NCI-H510A (cell line): Measurements from ENCODE around the gene GRPEL2.

Source experiments
- DNase-seq: peaks from one replicate; lab custom pipeline; 2025; lab: John Stamatoyannopoulos, UW

The GRPEL2 gene

GRCh38 chr5:149345147-149345891 is at the start of gene GRPEL2:
Gene GRPEL2 (plus strand): TSS chr5:149345499. CDS start chr5:149345540, 41 bp downstream.
- peak; percentile 96 for DNase-seq

GRCh38 chr5:149297340-149298025 is 47.8 kb upstream of the GRPEL2 start:
- DNase-seq: no peak

GRCh38 chr5:149298163-149298562 is 47.1 kb upstream of the GRPEL2 start:
- no peak for DNase-seq

GRCh38 chr5:149298842-149299404 is 46.4 kb upstream of the GRPEL2 start:
- DNase-seq: no peak

- no peak for DNase-seq
Observed at GRCh38 chr5:149299451-149300054, 45.7 kb upstream of the GRPEL2 start.

- DNase-seq: no peak
Observed at GRCh38 chr5:149300441-149300840, 44.9 kb upstream of the GRPEL2 start.

- no peak for DNase-seq
Observed at GRCh38 chr5:149301049-149301743, 44.1 kb upstream of the GRPEL2 start.

- DNase-seq: no peak
Observed at GRCh38 chr5:149301744-149302380, 43.4 kb upstream of the GRPEL2 start.

- DNase-seq: no peak
Observed at GRCh38 chr5:149302641-149303040, 42.7 kb upstream of the GRPEL2 start.

GRCh38 chr5:149303210-149303609 is 42.1 kb upstream of the GRPEL2 start:
- no peak for DNase-seq

GRCh38 chr5:149304195-149305078 is 40.9 kb upstream of the GRPEL2 start:
- no peak for DNase-seq

GRCh38 chr5:149309354-149309753 is 35.9 kb upstream of the GRPEL2 start:
- no peak for DNase-seq

GRCh38 chr5:149310488-149310887 is 34.8 kb upstream of the GRPEL2 start:
- no peak for DNase-seq

- DNase-seq: no peak
Observed at GRCh38 chr5:149310947-149311658, 34.2 kb upstream of the GRPEL2 start.

- peak; percentile 23 for DNase-seq
Observed at GRCh38 chr5:149313151-149313841, 32.0 kb upstream of the GRPEL2 start.

- no peak for DNase-seq
Observed at GRCh38 chr5:149314571-149315111, 30.7 kb upstream of the GRPEL2 start.

- DNase-seq: no peak
Observed at GRCh38 chr5:149315753-149316152, 29.5 kb upstream of the GRPEL2 start.

GRCh38 chr5:149317281-149318048 is 27.8 kb upstream of the GRPEL2 start:
- DNase-seq: no peak
